Measurements from ENCODE around the gene C5orf34. TPM values are rescaled to one million over a fixed set of nuclear protein-coding genes. Genes with fewer than 3 reads are reported as not detected.

C5orf34 gene
- total and polyA plus RNA-seq, 9 of the 15 experiments (the other 6 are each of a cell fraction or from before 2014, with no cell fraction given), result 13.2 to 32.6 (median 20.7) TPM

DNA sequence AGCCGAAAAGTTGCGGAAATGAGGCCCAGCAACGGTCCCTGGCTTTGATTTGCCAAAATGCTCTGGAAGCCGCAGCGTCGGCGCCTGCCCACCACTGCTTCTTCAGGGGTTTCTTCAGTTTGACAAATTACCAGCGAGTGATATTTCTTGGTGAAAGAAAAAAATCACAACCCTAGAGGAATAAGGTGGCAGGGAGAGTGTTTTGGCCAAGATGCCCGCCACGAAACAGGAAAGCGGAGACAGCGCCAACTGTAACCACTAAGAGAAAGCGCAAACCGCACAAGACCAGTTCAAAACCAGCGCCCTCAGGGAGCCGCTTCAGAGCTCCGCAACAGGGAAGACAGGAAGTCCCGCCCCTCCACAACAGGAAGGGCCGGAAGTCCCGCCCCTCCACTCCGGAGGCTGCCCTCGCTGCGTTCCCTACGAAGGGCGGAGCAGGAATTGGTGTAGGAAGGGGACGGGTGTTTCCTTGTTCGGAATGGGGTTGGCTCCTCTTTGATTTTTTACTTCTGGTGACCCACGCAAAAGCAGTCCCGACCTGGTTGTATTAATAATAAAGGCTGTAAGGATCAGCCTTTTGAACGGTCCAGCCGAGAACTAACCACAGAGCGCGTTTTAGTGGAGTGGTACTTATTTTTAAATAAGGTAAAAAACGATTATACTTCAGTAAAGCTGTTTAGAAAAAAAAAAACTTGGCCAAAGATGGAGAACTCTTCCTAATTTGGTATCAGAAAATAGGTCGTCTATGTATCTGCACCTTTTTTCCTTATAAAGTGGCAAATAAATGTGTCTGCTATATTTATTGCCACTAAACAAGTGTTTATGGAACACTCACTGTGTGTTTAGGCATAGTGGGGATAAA is at the start of gene C5orf34 (continued):
- TF ChIP-seq ZNF407 (IDR thresholded peaks at IDR 0.05; ENCODE audit: low read depth) (no peak), THRAP3 (IDR thresholded peaks at IDR 0.05; ENCODE audit: borderline replicate concordance) (no peak), ZKSCAN8 (CRISPR knock-in tag; IDR thresholded peaks at IDR 0.05) (0 out of 2 replicates have a peak, but pooled peaks have one; percentile 54), ZNF696 (CRISPR knock-in tag; conservative IDR thresholded peaks at IDR 0.05) (no peak), MCM5 (IDR thresholded peaks at IDR 0.05; ENCODE audit: low read depth) (no peak), ZNF212 (CRISPR knock-in tag; IDR thresholded peaks at IDR 0.05) (no peak), BCOR (IDR thresholded peaks at IDR 0.05) (no peak; the same call in 1 of the 2 replicates), ETS2 (tag; IDR thresholded peaks at IDR 0.05; ENCODE audit: borderline replicate concordance, poor library complexity, severe bottlenecking) (no peak), OTX1 (CRISPR knock-in tag; IDR thresholded peaks at IDR 0.05) (no peak), STAT5A (IDR thresholded peaks at IDR 0.05; ENCODE audit: borderline replicate concordance, low read length) (no peak), CHCHD3 (CRISPR knock-in tag; IDR thresholded peaks at IDR 0.05) (no peak; the same call in 1 of the 2 replicates), ZNF384 (IDR thresholded peaks at IDR 0.05; ENCODE audit: low read depth, low read length) (0 out of 2 replicates have a peak, but pooled peaks have one; percentile 6), LEF1 (IDR thresholded peaks at IDR 0.05) (no peak), PURB (CRISPR knock-in tag; IDR thresholded peaks at IDR 0.05; ENCODE audit: low read depth) (no peak), MAFG (tag; conservative IDR thresholded peaks at IDR 0.05) (no peak), SRSF9 (IDR thresholded peaks at IDR 0.05; ENCODE audit: borderline replicate concordance, low read depth, low read length) (no peak), SMARCA5 (IDR thresholded peaks at IDR 0.05) (no peak)
- TF ChIP-seq, protein P1, sequence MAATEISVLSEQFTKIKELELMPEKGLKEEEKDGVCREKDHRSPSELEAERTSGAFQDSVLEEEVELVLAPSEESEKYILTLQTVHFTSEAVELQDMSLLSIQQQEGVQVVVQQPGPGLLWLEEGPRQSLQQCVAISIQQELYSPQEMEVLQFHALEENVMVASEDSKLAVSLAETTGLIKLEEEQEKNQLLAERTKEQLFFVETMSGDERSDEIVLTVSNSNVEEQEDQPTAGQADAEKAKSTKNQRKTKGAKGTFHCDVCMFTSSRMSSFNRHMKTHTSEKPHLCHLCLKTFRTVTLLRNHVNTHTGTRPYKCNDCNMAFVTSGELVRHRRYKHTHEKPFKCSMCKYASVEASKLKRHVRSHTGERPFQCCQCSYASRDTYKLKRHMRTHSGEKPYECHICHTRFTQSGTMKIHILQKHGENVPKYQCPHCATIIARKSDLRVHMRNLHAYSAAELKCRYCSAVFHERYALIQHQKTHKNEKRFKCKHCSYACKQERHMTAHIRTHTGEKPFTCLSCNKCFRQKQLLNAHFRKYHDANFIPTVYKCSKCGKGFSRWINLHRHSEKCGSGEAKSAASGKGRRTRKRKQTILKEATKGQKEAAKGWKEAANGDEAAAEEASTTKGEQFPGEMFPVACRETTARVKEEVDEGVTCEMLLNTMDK (IDR thresholded peaks at IDR 0.05; ENCODE audit: borderline replicate concordance, insufficient read depth, low read depth, low read length, poor library complexity, severe bottlenecking), result no peak
- TF ChIP-seq, protein P2, sequence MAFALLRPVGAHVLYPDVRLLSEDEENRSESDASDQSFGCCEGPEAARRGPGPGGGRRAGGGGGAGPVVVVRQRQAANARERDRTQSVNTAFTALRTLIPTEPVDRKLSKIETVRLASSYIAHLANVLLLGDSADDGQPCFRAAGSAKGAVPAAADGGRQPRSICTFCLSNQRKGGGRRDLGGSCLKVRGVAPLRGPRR (CRISPR knock-in tag; IDR thresholded peaks at IDR 0.05), result no peak

Measured in K562 (cell line).